ENCODE data around the gene LSM14A. TPM values are rescaled to one million over a fixed set of nuclear protein-coding genes. Genes with fewer than 3 reads are reported as not detected.

LSM14A gene
- polyA plus RNA-seq, 1 experiment = 79.6 TPM

- no peak for TF ChIP-seq CTCF (IDR thresholded peaks at IDR 0.05; ENCODE audit: insufficient read depth, low read depth, low read length)
- Histone ChIP-seq H3K36me3 (ENCODE audit: control insufficient read depth, insufficient read depth, low read length) (peaks cover 16% of the 10 kb centered on the region), H3K4me3 (ENCODE audit: low read depth, low read length) (no peak overlapping the region), H3K27me3 (ENCODE audit: control insufficient read depth, insufficient read depth, low read length) (no peaks in the 10 kb centered on the region)
- CTCF ChIA-PET = interaction anchor here (0.6 to 3.0 kb wide), 14 partner anchors 9 to 138 kb away, joined by 3 to 10 read pairs (median 4); no protein-coding TSS in a partner anchor
- no peak for DNase-seq (ENCODE audit: low read depth)
- POLR2A ChIA-PET = no interaction called here
These were observed 46.5 kb downstream of the LSM14A start for GRCh38 chr19:34218818-34219164.

DNA sequence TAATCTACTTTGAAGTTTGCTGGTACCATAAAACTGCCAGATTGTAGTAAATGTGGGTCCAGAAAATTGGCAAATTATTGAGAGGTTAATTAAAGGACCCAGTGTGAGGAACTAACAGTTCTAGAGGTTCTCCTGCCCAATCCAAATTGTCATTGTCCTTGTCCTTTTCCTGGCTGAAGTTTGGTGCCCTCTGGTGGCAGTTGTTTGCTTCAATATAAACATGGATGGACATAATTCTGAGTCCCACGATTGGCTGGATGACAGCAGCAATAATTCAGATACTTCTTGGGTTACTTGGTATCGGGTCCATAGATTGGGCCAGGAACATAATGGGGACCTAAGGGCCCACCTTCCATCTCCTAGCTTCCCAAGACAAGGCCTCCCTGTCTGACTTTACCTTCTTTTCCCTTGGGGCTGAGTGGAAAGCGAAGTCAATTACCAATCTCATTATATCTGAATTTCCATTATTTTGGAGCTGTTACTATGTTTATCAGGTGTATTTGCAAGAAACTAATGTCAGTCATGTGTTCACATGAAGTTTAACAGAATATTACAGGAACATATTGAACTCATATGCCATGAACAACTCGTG, 48.3 kb downstream of the LSM14A start:
- TF ChIP-seq CTCF (IDR thresholded peaks at IDR 0.05; ENCODE audit: insufficient read depth, low read depth, low read length) = peak; percentile 79
- H3K4me3 ChIP-seq (ENCODE audit: low read depth, low read length) = no peak overlapping the region
- ChIA-PET CTCF (interaction anchor here (0.6 to 3.0 kb wide), 10 partner anchors 9 to 126 kb away, joined by 3 to 10 read pairs (median 4); no protein-coding TSS in a partner anchor), POLR2A (no interaction called here)
- peaks cover 19% of the 10 kb centered on the region for H3K36me3 ChIP-seq (ENCODE audit: control insufficient read depth, insufficient read depth, low read length)
- no peaks in the 10 kb centered on the region for H3K27me3 ChIP-seq (ENCODE audit: control insufficient read depth, insufficient read depth, low read length)
- DNase-seq (ENCODE audit: low read depth) = no peak

DNA sequence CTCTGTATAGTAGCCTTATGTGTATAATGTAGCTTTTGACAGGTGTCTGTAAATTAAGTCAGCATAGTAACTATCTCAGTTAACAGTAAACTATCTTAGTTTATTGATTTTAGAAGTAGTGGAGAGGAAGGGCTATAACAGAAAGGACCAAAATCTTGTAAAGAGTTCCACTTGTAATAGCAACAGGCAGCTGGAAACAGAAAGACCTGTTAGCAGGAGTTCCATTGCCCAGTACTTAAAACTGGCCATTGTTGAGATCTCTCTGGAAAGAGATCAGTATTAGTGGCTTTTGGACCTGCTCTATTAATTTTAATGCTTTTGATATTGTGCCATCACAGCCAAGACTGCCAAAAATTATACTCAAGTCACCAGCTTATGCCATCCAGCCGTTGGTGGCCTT, 50.1 kb downstream of the LSM14A start:
- CTCF ChIA-PET = interaction anchor here (0.6 to 2.6 kb wide), 6 partner anchors 12 to 445 kb away, joined by 3 to 9 read pairs (median 3); no protein-coding TSS in a partner anchor
- POLR2A ChIA-PET = no interaction called here
- TF ChIP-seq CTCF (IDR thresholded peaks at IDR 0.05; ENCODE audit: insufficient read depth, low read depth, low read length) = no peak
- Histone ChIP-seq H3K4me3 (ENCODE audit: low read depth, low read length) (no peak overlapping the region), H3K27me3 (ENCODE audit: control insufficient read depth, insufficient read depth, low read length) (no peaks in the 10 kb centered on the region), H3K36me3 (ENCODE audit: control insufficient read depth, insufficient read depth, low read length) (peaks cover 17% of the 10 kb centered on the region)
- no peak for DNase-seq (ENCODE audit: low read depth)

DNA sequence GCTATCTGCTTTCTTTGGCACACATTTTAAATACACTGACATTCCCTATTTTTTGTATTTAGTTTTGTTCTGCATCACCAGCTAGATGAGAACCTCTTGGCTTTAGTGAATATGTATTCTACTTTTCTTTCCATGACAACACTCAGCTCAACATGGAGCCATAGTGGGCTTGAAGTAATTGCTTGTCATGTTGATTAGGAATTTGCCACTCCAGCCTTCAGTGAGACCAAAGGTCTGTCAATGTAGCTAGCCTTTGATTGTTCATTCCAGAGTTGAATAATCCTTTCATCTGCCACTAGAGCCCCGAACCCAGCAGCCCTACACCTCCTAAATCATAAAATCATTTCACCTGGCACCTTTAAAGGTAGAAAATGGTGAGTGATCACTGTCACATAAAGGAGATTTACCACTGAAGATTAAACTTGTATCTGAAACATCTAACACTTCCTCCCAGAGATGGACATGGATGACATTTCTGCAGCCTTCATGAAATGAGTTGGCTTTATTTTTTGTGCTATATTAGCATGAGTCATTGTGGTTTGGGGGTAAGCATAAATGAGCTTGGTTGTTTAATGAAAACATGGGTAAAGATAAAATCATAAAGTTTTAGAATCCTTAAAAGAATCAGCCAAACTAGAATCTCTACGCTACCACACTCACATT, 52.8 kb downstream of the LSM14A start:
- ChIA-PET CTCF (interaction anchor here (0.6 to 2.0 kb wide), 5 partner anchors 15 to 130 kb away, joined by 3 to 4 read pairs (median 3); no protein-coding TSS in a partner anchor), POLR2A (interaction anchor here (0.7 kb wide), 1 partner anchor 122 kb away, joined by 4 read pairs; no protein-coding TSS in a partner anchor)
- peaks cover 21% of the 10 kb centered on the region for H3K36me3 ChIP-seq (ENCODE audit: control insufficient read depth, insufficient read depth, low read length)
- no peak for TF ChIP-seq CTCF (IDR thresholded peaks at IDR 0.05; ENCODE audit: insufficient read depth, low read depth, low read length)
- no peak for DNase-seq (ENCODE audit: low read depth)
- H3K4me3 ChIP-seq (ENCODE audit: low read depth, low read length) = no peak overlapping the region
- no peaks in the 10 kb centered on the region for H3K27me3 ChIP-seq (ENCODE audit: control insufficient read depth, insufficient read depth, low read length)

GRCh38 chr19:34225659-34226015, 53.3 kb downstream of the LSM14A start:
- Histone ChIP-seq H3K36me3 (ENCODE audit: control insufficient read depth, insufficient read depth, low read length) (peaks cover 20% of the 10 kb centered on the region), H3K4me3 (ENCODE audit: low read depth, low read length) (no peak overlapping the region), H3K27me3 (ENCODE audit: control insufficient read depth, insufficient read depth, low read length) (no peaks in the 10 kb centered on the region)
- no peak for TF ChIP-seq CTCF (IDR thresholded peaks at IDR 0.05; ENCODE audit: insufficient read depth, low read depth, low read length)
- ChIA-PET POLR2A (interaction anchor here (0.7 kb wide), 1 partner anchor 121 kb away, joined by 4 read pairs; no protein-coding TSS in a partner anchor), CTCF (interaction anchor here (0.6 to 2.0 kb wide), 4 partner anchors 45 to 130 kb away, joined by 3 to 4 read pairs (median 3); no protein-coding TSS in a partner anchor)
- no peak for DNase-seq (ENCODE audit: low read depth)
